GM19025 (cell line): Measurements from ENCODE around the gene MALRD1.

Source experiments
- ATAC-seq: cut with Tn5 transposase; IDR thresholded peaks from one replicate; pipeline ENCODE4 v1.9.1; 2021; ENCODE audit warnings: mild to moderate bottlenecking, low read depth, moderate library complexity; ENCODE audit not compliant: unreplicated experiment

The MALRD1 gene

GRCh38 chr10:19556666-19557065, 508.1 kb downstream of the MALRD1 start:
- no peak for ATAC-seq

- no peak for ATAC-seq
Measured at GRCh38 chr10:19561181-19561580, 512.6 kb downstream of the MALRD1 start.

- no peak for ATAC-seq
Measured at GRCh38 chr10:19563388-19564141, 515.0 kb downstream of the MALRD1 start.

- no peak for ATAC-seq
Measured at GRCh38 chr10:19570120-19570519, 521.5 kb downstream of the MALRD1 start.

GRCh38 chr10:19570991-19571390, 522.4 kb downstream of the MALRD1 start:
- no peak for ATAC-seq

- ATAC-seq = no peak
Measured at GRCh38 chr10:19572056-19572455, 523.5 kb downstream of the MALRD1 start.

- ATAC-seq = no peak
Measured at GRCh38 chr10:19576576-19576975, 528.0 kb downstream of the MALRD1 start.

- ATAC-seq = no peak
Measured at GRCh38 chr10:19577381-19577780, 528.8 kb downstream of the MALRD1 start.

- no peak for ATAC-seq
Measured at GRCh38 chr10:19577807-19578206, 529.2 kb downstream of the MALRD1 start.

- ATAC-seq = no peak
Measured at GRCh38 chr10:19578571-19578970, 530.0 kb downstream of the MALRD1 start.

- ATAC-seq = no peak
Measured at GRCh38 chr10:19579761-19580545, 531.4 kb downstream of the MALRD1 start.

GRCh38 chr10:19580691-19581090, 532.1 kb downstream of the MALRD1 start:
- ATAC-seq = no peak

GRCh38 chr10:19588608-19589007, 540.0 kb downstream of the MALRD1 start:
- ATAC-seq = no peak

- ATAC-seq = no peak
Measured at GRCh38 chr10:19592276-19592675, 543.7 kb downstream of the MALRD1 start.

GRCh38 chr10:19595212-19595845, 546.7 kb downstream of the MALRD1 start:
- no peak for ATAC-seq

GRCh38 chr10:19605806-19606205, 557.2 kb downstream of the MALRD1 start:
- ATAC-seq = no peak

- ATAC-seq = no peak
Measured at GRCh38 chr10:19606968-19607367, 558.4 kb downstream of the MALRD1 start.

GRCh38 chr10:19611775-19612174, 563.2 kb downstream of the MALRD1 start:
- ATAC-seq = no peak

GRCh38 chr10:19616966-19617365, 568.4 kb downstream of the MALRD1 start:
- no peak for ATAC-seq

- ATAC-seq = no peak
Measured at GRCh38 chr10:19620811-19621210, 572.2 kb downstream of the MALRD1 start.

GRCh38 chr10:19623321-19623720, 574.7 kb downstream of the MALRD1 start:
- no peak for ATAC-seq
